Stimulated activated CD4-positive, alpha-beta T cell treated with anti-CD3 and anti-CD28 coated beads, Interleukin-1b, Interleukin-23, amount 100 ng/mL, for 4 hours (primary cell): ENCODE data around the gene MRPL42.
"Not testable (repeated sequence)": the region's sequence is repeated elsewhere in the genome, so short reads cannot be mapped to it uniquely, and the experiment has no call there.

ENCODE experiments used
- DNase-seq, 2 donors: peaks; one replicate each; pipeline ENCODE4 v3.0.0-alpha.2; 2020; ENCODE audit warnings: low read depth in 2 of 2

Gene MRPL42

DNA sequence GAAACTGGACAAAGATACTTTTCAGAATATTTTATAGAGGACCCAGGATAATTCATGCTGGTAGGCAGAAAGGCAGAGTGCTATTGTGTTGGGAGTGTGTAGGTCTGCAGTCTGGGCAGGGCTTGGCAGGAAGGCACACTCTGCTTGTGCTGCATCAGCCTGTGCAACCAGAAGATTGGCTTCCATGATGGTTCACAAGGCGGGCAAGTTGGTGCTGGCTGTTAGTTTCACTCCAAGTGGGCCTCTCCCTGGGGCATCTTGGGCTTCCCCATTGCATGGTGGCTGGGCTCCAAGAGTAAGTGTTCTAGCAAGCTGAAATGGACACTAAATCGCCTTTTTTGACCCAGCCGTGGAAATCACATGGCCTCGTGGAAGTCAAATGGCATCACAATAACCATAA, 23.7 kb upstream of the MRPL42 start:
- no peak for DNase-seq

DNA sequence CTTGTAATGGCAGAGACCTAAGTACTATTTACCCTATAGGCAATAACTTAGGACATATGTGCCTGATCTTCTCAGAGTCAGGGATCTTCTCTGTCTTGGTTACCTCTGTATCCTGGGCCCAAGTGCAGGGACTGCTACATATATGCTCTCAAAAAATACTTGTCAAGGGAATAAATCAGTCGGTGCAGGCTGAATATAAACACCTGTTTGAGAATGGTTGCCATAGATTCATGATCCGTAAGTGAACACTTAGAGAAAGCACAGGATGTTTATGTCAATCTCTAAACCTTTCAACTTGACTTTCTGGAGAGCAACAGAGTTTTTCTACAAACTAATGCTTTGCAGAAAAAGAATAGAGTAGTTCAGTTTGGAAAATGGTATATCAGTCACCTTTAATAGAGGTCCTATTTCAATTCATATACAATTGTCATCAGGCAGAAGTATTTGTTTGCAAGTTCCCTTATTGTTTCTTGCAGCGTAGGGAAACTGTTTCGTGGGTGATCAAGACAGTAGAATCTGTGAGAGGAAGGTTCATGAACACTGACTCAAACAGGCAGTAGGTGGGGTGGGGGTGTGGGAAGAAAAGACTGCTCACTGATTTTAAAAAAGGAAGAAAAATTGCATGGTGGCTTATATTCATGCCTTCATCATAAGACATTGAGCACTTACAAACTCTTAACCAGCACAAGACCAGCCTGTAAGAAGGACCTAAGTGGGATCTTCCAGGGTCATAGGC, 19.6 kb upstream of the MRPL42 start:
- DNase-seq, result peak in 1 of 2 donors; percentile 17

DNA sequence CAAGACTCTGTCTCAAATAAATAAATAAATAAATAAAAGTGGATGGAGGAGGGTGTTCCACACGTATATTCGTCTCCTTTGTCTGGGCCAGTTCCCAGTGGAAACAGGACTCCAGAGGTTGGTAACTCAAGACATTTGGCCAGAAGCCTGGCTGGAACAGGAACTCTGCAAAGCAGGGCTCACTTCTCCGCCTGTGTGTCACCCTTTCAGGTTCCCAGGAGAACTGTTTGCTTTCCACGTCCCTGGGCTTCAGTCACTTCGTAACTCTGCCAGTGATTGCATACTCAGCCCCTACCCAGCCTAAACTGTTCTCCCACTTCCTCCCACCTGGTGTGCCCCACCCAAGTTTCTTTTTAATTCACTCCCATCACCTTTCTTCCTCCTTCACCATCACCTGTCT, 18.5 kb upstream of the MRPL42 start:
- no peak for DNase-seq

DNA sequence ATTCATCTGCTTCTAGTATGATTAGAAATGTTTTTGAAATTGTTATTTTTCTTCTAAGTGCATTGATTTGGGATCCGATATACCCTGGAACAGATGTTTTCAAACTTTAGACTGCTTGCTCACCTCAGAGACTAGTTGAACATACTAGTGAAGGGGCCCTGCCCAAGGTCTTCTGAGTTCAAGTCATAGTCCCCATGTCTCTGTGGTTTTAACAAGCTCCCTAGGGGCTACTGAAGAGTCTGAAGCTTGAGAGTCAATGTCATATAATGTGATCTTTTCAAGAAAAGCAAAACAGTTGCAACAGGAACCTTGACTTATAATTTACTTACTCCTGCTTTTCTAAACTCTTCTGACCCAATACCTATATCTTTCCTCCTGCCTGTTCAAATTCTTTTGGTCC, 18.0 kb upstream of the MRPL42 start:
- no peak for DNase-seq

GRCh38 chr12:93451423-93452158, 15.7 kb upstream of the MRPL42 start:
- no peak for DNase-seq

DNA sequence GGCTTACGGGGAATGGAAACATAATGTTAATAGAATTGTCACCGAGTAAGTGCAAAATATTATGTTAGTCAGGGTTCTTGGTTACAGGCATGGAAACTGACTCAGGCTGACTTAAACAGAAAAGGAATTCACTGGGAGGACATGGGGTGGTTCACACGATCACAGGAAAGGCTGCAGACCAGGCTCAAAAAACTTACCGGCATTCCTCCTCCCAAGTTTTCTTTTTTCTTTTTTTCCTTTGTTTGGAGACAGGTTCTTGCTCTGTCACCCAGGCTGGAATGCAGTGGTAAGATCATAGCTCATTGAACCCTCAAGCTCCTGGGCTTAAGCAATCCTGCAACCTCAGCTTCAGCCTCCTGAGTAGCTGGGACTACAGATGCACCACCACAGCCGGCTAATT, 13.7 kb upstream of the MRPL42 start:
- DNase-seq, result no peak

- no peak for DNase-seq
These were observed 11.2 kb upstream of the MRPL42 start for GRCh38 chr12:93456077-93456476.

GRCh38 chr12:93459097-93459496, 8.2 kb upstream of the MRPL42 start:
- DNase-seq, result no peak

DNA sequence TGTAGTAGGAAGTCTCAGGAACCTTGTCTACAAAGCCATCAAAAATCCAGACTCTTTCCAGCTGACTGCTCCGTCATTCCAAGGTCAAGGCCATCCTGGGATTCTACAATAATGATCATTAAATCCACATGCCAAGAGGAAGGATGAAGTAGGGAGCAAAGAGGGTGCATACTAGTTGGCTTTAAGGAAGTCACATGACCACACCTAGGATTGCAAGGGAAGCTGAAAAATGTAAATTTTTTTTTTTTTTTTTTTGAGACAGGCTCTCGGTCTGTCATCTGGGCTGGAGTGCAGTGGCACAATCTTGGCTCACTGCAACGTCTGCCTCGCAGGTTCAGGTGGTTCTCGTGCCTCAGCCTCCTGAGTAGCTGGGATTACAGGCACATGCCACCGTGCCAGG, 7.3 kb upstream of the MRPL42 start:
- DNase-seq, result no peak

DNA sequence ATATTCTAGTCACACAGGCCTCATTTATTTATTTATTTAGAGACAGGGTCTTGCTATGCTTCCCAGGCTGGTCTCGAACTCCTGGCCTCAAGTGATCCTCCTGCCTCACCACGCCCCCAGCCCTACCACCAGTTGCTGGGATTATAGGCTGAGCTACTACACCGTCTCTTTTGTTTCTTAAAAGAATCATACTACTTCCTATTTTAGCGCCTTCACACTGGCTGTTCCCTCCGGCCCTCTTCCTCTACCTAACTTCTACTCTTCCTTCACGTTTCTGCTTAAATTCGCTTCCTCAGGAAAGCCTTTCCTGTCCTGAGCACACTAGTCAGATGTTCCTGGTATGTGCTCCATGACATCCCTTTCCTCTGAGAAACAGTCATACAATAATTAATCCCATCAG, 6.4 kb upstream of the MRPL42 start:
- DNase-seq, result no peak

DNA sequence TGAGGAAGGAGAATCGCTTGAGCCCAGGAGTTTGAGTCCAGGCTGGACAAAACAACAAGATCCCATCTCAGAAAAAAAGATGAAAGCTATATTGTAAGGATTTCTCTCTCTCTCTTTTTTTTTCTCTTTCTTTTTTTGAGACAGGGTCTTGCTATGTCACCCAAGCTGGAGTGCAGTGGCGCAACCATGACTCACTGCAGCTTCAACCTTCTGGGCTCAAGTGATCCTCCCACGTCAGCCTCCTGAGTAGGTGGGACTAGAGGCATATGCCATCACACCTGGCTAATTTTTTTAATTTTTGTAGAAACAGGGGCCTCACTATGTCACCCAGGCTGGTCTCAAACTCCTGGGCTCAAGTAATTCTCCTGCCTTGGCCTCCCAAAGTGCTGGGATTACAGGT, 5.8 kb upstream of the MRPL42 start:
- no peak for DNase-seq

DNA sequence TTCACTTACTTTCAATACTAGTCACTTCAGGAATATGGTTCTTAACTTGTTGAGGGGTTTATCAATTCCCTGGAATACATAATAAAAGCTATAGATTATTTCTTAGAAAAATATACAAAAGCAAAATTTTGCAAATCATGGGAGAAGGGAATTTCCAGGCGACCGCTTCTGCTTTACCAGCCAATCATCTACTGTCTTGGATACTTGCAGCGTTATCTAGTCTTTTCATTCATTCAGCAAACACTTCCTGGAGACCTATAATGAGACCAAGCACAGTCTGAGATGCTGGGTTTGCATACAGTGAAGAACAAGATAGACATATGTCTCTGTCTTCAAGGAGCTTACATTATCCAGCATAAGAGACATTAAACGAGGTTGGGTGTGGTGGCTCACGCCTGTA, 1.5 kb upstream of the MRPL42 start:
- no peak for DNase-seq

GRCh38 chr12:93466625-93467350, 526 bp upstream of the MRPL42 start:
- no peak for DNase-seq

DNA sequence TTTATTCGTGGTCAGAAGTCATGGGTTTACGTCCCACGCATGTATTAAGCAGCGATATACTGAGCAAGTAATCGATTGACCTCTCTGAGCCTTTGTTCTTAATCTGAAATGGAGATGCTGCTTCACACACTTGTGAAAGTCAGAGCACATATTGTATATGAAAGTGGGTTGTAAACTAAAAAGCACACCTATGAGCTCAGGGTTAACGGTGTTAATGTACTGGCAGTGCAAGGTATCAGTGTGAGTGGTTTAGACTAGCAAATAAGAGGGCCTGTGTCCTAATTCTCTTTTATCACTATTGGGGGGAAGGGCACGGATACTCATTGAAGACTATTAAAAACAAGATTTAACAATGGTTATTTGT, 676 bp downstream of the MRPL42 start:
- DNase-seq, result no peak

DNA sequence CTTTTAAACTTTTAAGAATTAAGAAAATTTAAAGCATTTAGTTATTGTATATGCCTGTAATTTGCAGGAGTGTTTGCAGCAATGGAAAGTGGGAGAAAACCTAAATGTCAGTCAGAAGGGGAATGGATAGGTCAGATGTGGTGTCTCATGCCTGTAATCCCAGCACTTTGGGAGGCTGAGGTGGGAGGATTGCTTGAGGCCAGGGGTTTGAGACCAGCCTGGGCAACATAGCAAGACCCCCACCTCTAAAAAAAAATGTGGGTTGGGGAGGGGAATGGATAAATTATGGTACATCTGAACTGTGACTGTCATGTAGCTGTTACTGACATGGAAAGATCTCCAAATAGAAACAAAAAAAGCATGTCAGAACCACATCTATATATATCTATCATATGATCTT, 2.1 kb downstream of the MRPL42 start:
- no peak for DNase-seq

- DNase-seq, result no peak
These were observed 9.2 kb downstream of the MRPL42 start for GRCh38 chr12:93476555-93476954.

- no peak for DNase-seq
These were observed 15.4 kb downstream of the MRPL42 start for GRCh38 chr12:93482721-93483120.

- DNase-seq, result no peak
These were observed 16.0 kb downstream of the MRPL42 start for GRCh38 chr12:93483151-93483807.

DNA sequence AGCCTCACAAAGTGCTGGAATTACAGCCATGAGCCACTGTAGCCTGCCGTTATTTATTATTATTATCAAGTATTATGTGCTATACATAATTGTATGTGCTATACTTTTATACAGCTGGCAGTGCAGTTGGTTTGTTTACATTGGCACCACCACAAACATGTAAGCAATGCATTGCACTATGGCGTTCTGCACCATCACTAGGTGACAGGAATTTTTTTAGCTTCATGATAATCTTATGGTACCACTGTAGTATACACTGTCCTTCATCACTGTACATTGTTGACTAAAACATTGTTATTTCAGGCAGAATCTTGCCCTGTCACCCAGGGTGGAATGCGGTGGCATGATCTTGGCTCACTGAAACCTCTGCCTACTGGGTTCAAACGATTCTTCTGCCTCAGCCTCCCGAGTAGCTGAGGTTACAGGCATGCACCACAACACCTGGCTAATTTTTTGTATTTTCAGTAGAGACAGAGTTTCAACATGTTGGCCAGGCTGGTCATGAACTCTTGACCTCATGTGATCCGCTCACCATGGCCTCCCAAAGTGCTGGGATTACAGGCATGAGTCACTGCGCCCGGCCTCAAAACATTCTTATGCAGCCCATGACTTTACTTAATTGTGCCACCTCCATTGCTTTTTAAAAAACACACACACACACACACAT, 17.1 kb downstream of the MRPL42 start:
- no peak for DNase-seq

GRCh38 chr12:93492808-93493207, 25.5 kb downstream of the MRPL42 start:
- DNase-seq, result not testable (repeated sequence)

GRCh38 chr12:93494096-93494495, 26.8 kb downstream of the MRPL42 start:
- no peak for DNase-seq

DNA sequence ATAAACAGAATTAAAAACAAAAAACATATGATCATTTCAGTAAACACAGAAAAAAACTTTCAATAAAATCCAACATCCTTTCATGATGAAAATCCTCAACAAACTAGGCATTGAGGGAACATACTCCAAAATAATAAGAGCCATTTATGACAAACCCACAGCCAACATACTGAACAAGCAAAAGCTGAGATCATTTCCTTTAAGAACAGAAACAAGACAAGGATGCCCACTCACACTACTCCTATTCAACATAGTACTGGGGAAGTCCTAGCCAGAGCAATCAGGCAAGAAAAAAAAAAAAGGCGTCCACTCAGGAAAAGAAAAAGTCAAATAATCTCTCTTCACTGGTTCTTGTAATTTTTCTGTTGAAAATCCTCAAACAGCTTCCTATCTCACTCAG, 30.1 kb downstream of the MRPL42 start:
- DNase-seq, result no peak
